Kidney (tissue), 14 donors: ENCODE data around the gene MYOD1. TPM values are rescaled to one million over a fixed set of nuclear protein-coding genes. Genes with fewer than 3 reads are reported as not detected.

Experiments used
- DNase-seq, 5 donors: peaks; one replicate each; pipeline ENCODE4 v3.0.0-alpha.2; 2013 to 2020
- FAIRE-seq: peaks from 2 replicates; lab custom pipeline; 2012; peaks lifted over from hg19 to GRCh38; lab: Jason Lieb, UNC
- H3K27ac ChIP-seq, 2 donors: one replicate each; pipeline ENCODE4 v1.7.0; 2013; ENCODE audit warnings: low read depth in 2 of 2, low read length in 2 of 2, inconsistent platforms in 1 of 2
- H3K27me3 ChIP-seq: one replicate; pipeline ENCODE4 v1.7.1; 2013; ENCODE audit warnings: low read length, inconsistent platforms; ENCODE audit not compliant: control insufficient read depth, insufficient read depth
- H3K36me3 ChIP-seq, 3 donors: one replicate each; pipeline versions ENCODE4 v1.7.0 to v1.7.1; 2013; ENCODE audit warnings: low read length in 3 of 3, control low read depth in 1 of 3, inconsistent platforms in 1 of 3; ENCODE audit not compliant: insufficient read depth in 3 of 3, control insufficient read depth in 2 of 3
- H3K4me1 ChIP-seq, 3 donors: one replicate each; pipeline versions ENCODE4 v1.7.0 to v1.7.1; 2013; ENCODE audit warnings: low read length in 3 of 3, inconsistent platforms in 1 of 3, low read depth in 1 of 3; ENCODE audit not compliant: control insufficient read depth in 2 of 3, insufficient read depth in 2 of 3
- H3K4me3 ChIP-seq, 3 donors: one replicate each; pipeline versions ENCODE4 v1.7.0 to v1.8.1; 2013; ENCODE audit warnings: low read length in 3 of 3, control low read depth in 1 of 3, inconsistent platforms in 1 of 3
- H3K9ac ChIP-seq, 3 donors: one replicate each; pipeline versions ENCODE4 v1.7.0 to v1.7.1; 2013; ENCODE audit warnings: low read length in 3 of 3, control low read depth in 1 of 3, inconsistent platforms in 1 of 3
- H3K9me3 ChIP-seq, 3 donors: one replicate each; pipeline versions ENCODE4 v1.7.0 to v1.7.1; 2013; ENCODE audit warnings: low read length in 3 of 3, control low read depth in 1 of 3, inconsistent platforms in 1 of 3; ENCODE audit not compliant: control insufficient read depth in 2 of 3, insufficient read depth in 1 of 3
- CTCF ChIP-seq: IDR thresholded peaks from 3 replicates; pipeline ENCODE4 v1.5.1; 2012; ENCODE audit warnings: mild to moderate bottlenecking, moderate library complexity, borderline replicate concordance; ENCODE audit not compliant: insufficient read depth; ENCODE audit errors: extremely low read depth
- intact Hi-C: fragments of 100-400 bp; cut with DNase I; formaldehyde crosslinking; loops from one replicate; pipeline ENCODE4 v1.11.1; 2022
- polyA plus RNA-seq: library from polyadenylated mRNA; stranded (reverse); fragments of 350-450 nt; fragmentation: Illumina TruSeq; extraction: RNeasy Lipid Tissue Mini Kit (QIAGEN cat#74804); gene quantifications from one replicate; pipeline ENCODE4 v1.2.3, GENCODE V29; 2014; ENCODE audit warnings: low read depth, low replicate concordance; ENCODE audit not compliant: insufficient read depth
- total RNA-seq: library from RNA; stranded (reverse); fragmentation: NEBNext Ultra II Directional; extraction: Animal tissue kit (Norgen Biotek cat#: 25700); gene quantifications from one replicate; pipeline ENCODE4 v1.2.1, GENCODE V29; 2021
- donor health status: control.
- donor health status: control.
- donor health status: control.
- donor health status: control.
- donor health status: control.
- donor health status: DM: yes; HTN: yes; CAD: no.
- donor health status: Normal renal cell carcinoma (clear cell type).

The MYOD1 gene
- total and polyA plus RNA-seq, 2 donors from 2014 or later: not detected

GRCh38 chr11:17691976-17692375, 27.4 kb upstream of the MYOD1 start:
- DNase-seq (no peak), FAIRE-seq (no peak)
- Histone ChIP-seq H3K27me3 (peaks cover 13% of the 10 kb centered on the region), H3K27ac (no peak overlapping the region), H3K36me3 (no peaks in the 10 kb centered on the region), H3K9ac (no peak overlapping the region), H3K4me3 (no peak overlapping the region), H3K4me1 (no peaks in the 10 kb centered on the region), H3K9me3 (no peaks in the 10 kb centered on the region)
- TF ChIP-seq CTCF: no peak
- intact Hi-C loops: no loop called here

GRCh38 chr11:17692931-17693330, 26.4 kb upstream of the MYOD1 start:
- no peak overlapping the region for H3K27ac ChIP-seq
- DNase-seq (no peak), FAIRE-seq (no peak)
- no peak for TF ChIP-seq CTCF
- H3K4me1 ChIP-seq: no peaks in the 10 kb centered on the region
- intact Hi-C loops: no loop called here
- H3K36me3 ChIP-seq: no peaks in the 10 kb centered on the region
- no peak overlapping the region for H3K9ac ChIP-seq
- H3K9me3 ChIP-seq: no peaks in the 10 kb centered on the region
- H3K4me3 ChIP-seq: no peak overlapping the region
- H3K27me3 ChIP-seq: peaks cover 17% of the 10 kb centered on the region

- no peaks in the 10 kb centered on the region for H3K4me1 ChIP-seq
- peaks cover 17% of the 10 kb centered on the region for H3K27me3 ChIP-seq
- H3K27ac ChIP-seq: no peak overlapping the region
- no peak for DNase-seq
- no peaks in the 10 kb centered on the region for H3K9me3 ChIP-seq
- intact Hi-C loops: no loop called here
- H3K9ac ChIP-seq: no peak overlapping the region
- no peak overlapping the region for H3K4me3 ChIP-seq
- no peak for TF ChIP-seq CTCF
- H3K36me3 ChIP-seq: no peaks in the 10 kb centered on the region
- no peak for FAIRE-seq
These were observed 25.8 kb upstream of the MYOD1 start for GRCh38 chr11:17693531-17693930.

GRCh38 chr11:17694494-17695110, 24.8 kb upstream of the MYOD1 start:
- H3K9ac ChIP-seq: no peak overlapping the region
- no peak for TF ChIP-seq CTCF
- H3K4me1 ChIP-seq: no peaks in the 10 kb centered on the region
- no peaks in the 10 kb centered on the region for H3K9me3 ChIP-seq
- H3K27me3 ChIP-seq: peaks cover 17% of the 10 kb centered on the region
- H3K4me3 ChIP-seq: no peak overlapping the region
- intact Hi-C loops: no loop called here
- no peaks in the 10 kb centered on the region for H3K36me3 ChIP-seq
- no peak overlapping the region for H3K27ac ChIP-seq
- no peak for FAIRE-seq
- no peak for DNase-seq
